Esophagus muscularis mucosa (tissue), 4 donors: ENCODE data around the gene GALK2. TPM values are rescaled to one million over a fixed set of nuclear protein-coding genes. Genes with fewer than 3 reads are reported as not detected.
"Not testable (repeated sequence)": the region's sequence is repeated elsewhere in the genome, so short reads cannot be mapped to it uniquely, and the experiment has no call there.

Experiments
- DNase-seq: peaks from one replicate; pipeline ENCODE4 v3.0.0-alpha.2; 2017; ENCODE audit errors: extremely low spot score
- H3K27ac ChIP-seq, 4 donors: fragments of 200-600 bp; sonication (generic); replicated peaks in 1 of 4; 1 replicate in 3 of 4; 2 replicates in 1 of 4; pipeline ENCODE4 v1.5.1; 2016 to 2019; ENCODE audit warnings: mild to moderate bottlenecking in 1 of 4
- H3K27me3 ChIP-seq, 4 donors: fragments of 200-600 bp; sonication (generic); one replicate each; pipeline versions ENCODE4 v1.5.1 to v1.6.0; 2016 to 2019
- H3K36me3 ChIP-seq, 4 donors: fragments of 200-600 bp; sonication (generic); one replicate each; pipeline ENCODE4 v1.5.1; 2016 to 2019
- H3K4me1 ChIP-seq, 4 donors: fragments of 200-600 bp; sonication (generic); one replicate each; pipeline ENCODE4 v1.5.1; 2016 to 2019
- H3K4me3 ChIP-seq, 4 donors: fragments of 200-600 bp; sonication (generic); 1 replicate in 2 of 4; 2 replicates in 2 of 4; pipeline ENCODE4 v1.5.1; 2016 to 2019; ENCODE audit warnings: mild to moderate bottlenecking in 4 of 4, moderate library complexity in 1 of 4
- H3K9me3 ChIP-seq, 4 donors: fragments of 200-600 bp; sonication (generic); 1 replicate in 3 of 4; 2 replicates in 1 of 4; pipeline ENCODE4 v1.5.1; 2016 to 2019
- CTCF ChIP-seq, 3 experiments: fragments of 200-600 bp in 2 of 3; fragments of 450-650 bp in 1 of 3; sonication (generic) in 2 of 3; IDR thresholded peaks; one replicate each; pipeline ENCODE4 v1.5.1; 2017 to 2019; ENCODE audit warnings: antibody characterized with exemption in 3 of 3, mild to moderate bottlenecking in 2 of 3, moderate library complexity in 1 of 3
- EP300 ChIP-seq: sonication (generic); formaldehyde crosslinking; IDR thresholded peaks from one replicate; pipeline ENCODE4 v1.6.1; 2017; ENCODE audit warnings: antibody characterized with exemption
- POLR2A ChIP-seq: fragments of 450-650 bp; IDR thresholded peaks from one replicate; pipeline ENCODE4 v1.6.1; 2017; ENCODE audit warnings: antibody characterized with exemption, moderate library complexity, mild to moderate bottlenecking, low read depth
- POLR2AphosphoS5 ChIP-seq, 2 donors: sonication (generic); formaldehyde crosslinking; IDR thresholded peaks; one replicate each; pipeline ENCODE4 v1.6.1; 2017; ENCODE audit warnings: antibody characterized with exemption in 2 of 2
- WGBS: methylation state at CpG from one replicate; pipeline ENCODE4 v1.1.5; 2018; 5-methylcytosine and 5-hydroxymethylcytosine counted together
- intact Hi-C: fragments of 100-400 bp; cut with DNase I; formaldehyde crosslinking; loops from one replicate; pipeline ENCODE4 v1.15.1; 2023
- total RNA-seq, 4 donors: library from RNA; depleted of rRNA; stranded (reverse); fragments of >200 nt; gene quantifications; one replicate each; pipeline versions ENCODE4 v1.1.0 to v1.2.1, GENCODE V29; 2016

The GALK2 gene
- total RNA-seq, 4 donors from 2014 or later: 34.5 to 50.3 (median 41.5) TPM

GRCh38 chr15:49171790-49172189 is 1.7 kb downstream of the GALK2 start:
- no peak for DNase-seq
- H3K36me3 ChIP-seq: no peaks in the 10 kb centered on the region

GRCh38 chr15:49174902-49175301 is 4.9 kb downstream of the GALK2 start:
- H3K4me3 ChIP-seq: no peak overlapping the region
- no peak for DNase-seq
- H3K4me1 ChIP-seq: peaks cover 8 to 14% (median 12%) of the 10 kb centered on the region in 4 donors
- no peaks in the 10 kb centered on the region for H3K27me3 ChIP-seq
- no peak overlapping the region for H3K27ac ChIP-seq
- TF ChIP-seq EP300: no peak
- TF ChIP-seq POLR2AphosphoS5 (IDR thresholded peaks at IDR 0.05): no peak
- no peak for TF ChIP-seq CTCF (IDR thresholded peaks at IDR 0.05)
- TF ChIP-seq POLR2A: no peak
- H3K9me3 ChIP-seq: no peaks in the 10 kb centered on the region
- no peaks in the 10 kb centered on the region for H3K36me3 ChIP-seq
- WGBS: 94% methylated on average over 3 of the region's 3 CpGs
- intact Hi-C loops: no loop called here

More at GRCh38 chr15:49171790-49172189, 1.7 kb downstream of the GALK2 start:
- intact Hi-C loops: no loop called here
- H3K27ac ChIP-seq: no peak overlapping the region
- 98% methylated on average over 12 of the region's 12 CpGs for WGBS
- H3K4me1 ChIP-seq: peaks cover 8 to 20% (median 18%) of the 10 kb centered on the region in 4 donors
- no peak overlapping the region for H3K4me3 ChIP-seq
- TF ChIP-seq EP300 (no peak), POLR2AphosphoS5 (IDR thresholded peaks at IDR 0.05) (no peak), CTCF (IDR thresholded peaks at IDR 0.05) (no peak), POLR2A (no peak)
- no peaks in the 10 kb centered on the region for H3K9me3 ChIP-seq
- no peaks in the 10 kb centered on the region for H3K27me3 ChIP-seq

GRCh38 chr15:49175582-49176397 is 5.7 kb downstream of the GALK2 start:
- WGBS: 99% methylated on average over 6 of the region's 6 CpGs
- peaks cover 6 to 11% (median 9%) of the 10 kb centered on the region in 4 donors for H3K4me1 ChIP-seq
- intact Hi-C loops, H3K36me3 ChIP-seq, H3K27ac ChIP-seq, DNase-seq, H3K27me3 ChIP-seq, H3K9me3 ChIP-seq, H3K4me3 ChIP-seq: not testable (repeated sequence)

DNA sequence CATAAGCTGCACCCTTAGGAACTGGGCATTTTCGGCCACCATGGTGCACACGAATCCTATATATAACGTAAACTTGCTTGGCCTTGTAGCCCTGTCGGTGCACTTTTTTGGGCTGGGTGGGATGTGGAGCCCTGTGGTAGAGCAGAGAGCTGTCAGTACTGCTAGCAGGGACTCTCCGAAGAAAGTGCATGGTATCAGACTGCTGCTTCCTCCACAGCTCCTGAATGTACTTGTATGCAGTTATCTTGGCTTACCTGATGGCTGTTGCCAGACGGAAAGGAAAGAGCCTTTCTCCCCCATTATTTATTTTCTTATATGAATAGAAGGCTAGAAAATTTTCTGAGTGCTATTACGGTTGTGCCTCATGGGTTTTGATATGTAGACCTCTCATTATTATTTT is 8.4 kb downstream of the GALK2 start:
- H3K27me3 ChIP-seq: no peaks in the 10 kb centered on the region
- intact Hi-C loops: no loop called here
- TF ChIP-seq POLR2AphosphoS5 (IDR thresholded peaks at IDR 0.05) (no peak), POLR2A (no peak), EP300 (no peak), CTCF (IDR thresholded peaks at IDR 0.05) (no peak)
- no peaks in the 10 kb centered on the region for H3K9me3 ChIP-seq
- WGBS: 91% methylated on average over 7 of the region's 7 CpGs
- no peaks in the 10 kb centered on the region for H3K4me1 ChIP-seq
- no peaks in the 10 kb centered on the region for H3K36me3 ChIP-seq
- DNase-seq: no peak
- H3K27ac ChIP-seq: no peak overlapping the region
- H3K4me3 ChIP-seq: no peak overlapping the region

GRCh38 chr15:49179433-49180190 is 9.6 kb downstream of the GALK2 start:
- intact Hi-C loops: no loop called here
- TF ChIP-seq EP300: no peak
- TF ChIP-seq POLR2A: no peak
- TF ChIP-seq CTCF (IDR thresholded peaks at IDR 0.05): no peak
- TF ChIP-seq POLR2AphosphoS5 (IDR thresholded peaks at IDR 0.05): no peak

More at GRCh38 chr15:49179433-49180190, 9.6 kb downstream of the GALK2 start:
- no peak overlapping the region for H3K27ac ChIP-seq
- H3K9me3 ChIP-seq: no peaks in the 10 kb centered on the region
- 69% methylated on average over 1 of the region's 1 CpG for WGBS
- H3K36me3 ChIP-seq: no peaks in the 10 kb centered on the region
- H3K4me3 ChIP-seq: no peak overlapping the region
- no peaks in the 10 kb centered on the region for H3K27me3 ChIP-seq
- no peak for DNase-seq
- no peaks in the 10 kb centered on the region for H3K4me1 ChIP-seq
